Natural killer cell treated with Interleukin-12 subunit alpha and Interleukin-12 subunit beta and Interleukin-15 and Interleukin-18, amount 100 ng/mL, for 72 hours (primary cell): Measurements from ENCODE around the gene CSPG4. TPM values are rescaled to one million over a fixed set of nuclear protein-coding genes. Genes with fewer than 3 reads are reported as not detected.
"Not testable (repeated sequence)": the region's sequence is repeated elsewhere in the genome, so short reads cannot be mapped to it uniquely, and the experiment has no call there.

Experiments
- ATAC-seq, 2 donors: fragments of 150-1000 bp; cut with Tn5 transposase in 1 of 2; sonication (Bioruptor Pico), chemical (Tn5 transposase) in 1 of 2; 2 replicates each; pipeline ENCODE4 v1.10.0; 2021
- DNase-seq: peaks from one replicate; pipeline ENCODE4 v3.0.0; 2022; ENCODE audit warnings: low spot score
- H3K27ac Mint-ChIP-seq, 2 donors: 1 replicate in 1 of 2; 2 replicates in 1 of 2; pipeline ENCODE4 v1.8.0; 2022; ENCODE audit warnings: mixed read lengths in 2 of 2, mild to moderate bottlenecking in 1 of 2, moderate library complexity in 1 of 2
- H3K27me3 Mint-ChIP-seq, 2 donors: 1 replicate in 1 of 2; 2 replicates in 1 of 2; pipeline ENCODE4 v1.8.0; 2022; ENCODE audit warnings: mixed read lengths in 2 of 2
- H3K36me3 Mint-ChIP-seq: one replicate; pipeline ENCODE4 v1.8.0; 2022; ENCODE audit warnings: mixed read lengths
- H3K4me1 Mint-ChIP-seq, 2 donors: 1 replicate in 1 of 2; 2 replicates in 1 of 2; pipeline ENCODE4 v1.8.0; 2022; ENCODE audit warnings: low read depth in 2 of 2, mixed read lengths in 2 of 2, mild to moderate bottlenecking in 1 of 2
- H3K4me3 Mint-ChIP-seq: one replicate; pipeline ENCODE4 v1.8.0; 2022; ENCODE audit warnings: mixed read lengths
- H3K9me3 Mint-ChIP-seq: 2 replicates; pipeline ENCODE4 v1.8.0; 2022; ENCODE audit warnings: mixed read lengths
- total RNA-seq, 2 donors: library from RNA; stranded (reverse); gene quantifications; one replicate each; pipeline ENCODE4 v1.2.3, GENCODE V29; 2022

Gene CSPG4
- total RNA-seq, 2 donors from 2014 or later: not detected

DNA sequence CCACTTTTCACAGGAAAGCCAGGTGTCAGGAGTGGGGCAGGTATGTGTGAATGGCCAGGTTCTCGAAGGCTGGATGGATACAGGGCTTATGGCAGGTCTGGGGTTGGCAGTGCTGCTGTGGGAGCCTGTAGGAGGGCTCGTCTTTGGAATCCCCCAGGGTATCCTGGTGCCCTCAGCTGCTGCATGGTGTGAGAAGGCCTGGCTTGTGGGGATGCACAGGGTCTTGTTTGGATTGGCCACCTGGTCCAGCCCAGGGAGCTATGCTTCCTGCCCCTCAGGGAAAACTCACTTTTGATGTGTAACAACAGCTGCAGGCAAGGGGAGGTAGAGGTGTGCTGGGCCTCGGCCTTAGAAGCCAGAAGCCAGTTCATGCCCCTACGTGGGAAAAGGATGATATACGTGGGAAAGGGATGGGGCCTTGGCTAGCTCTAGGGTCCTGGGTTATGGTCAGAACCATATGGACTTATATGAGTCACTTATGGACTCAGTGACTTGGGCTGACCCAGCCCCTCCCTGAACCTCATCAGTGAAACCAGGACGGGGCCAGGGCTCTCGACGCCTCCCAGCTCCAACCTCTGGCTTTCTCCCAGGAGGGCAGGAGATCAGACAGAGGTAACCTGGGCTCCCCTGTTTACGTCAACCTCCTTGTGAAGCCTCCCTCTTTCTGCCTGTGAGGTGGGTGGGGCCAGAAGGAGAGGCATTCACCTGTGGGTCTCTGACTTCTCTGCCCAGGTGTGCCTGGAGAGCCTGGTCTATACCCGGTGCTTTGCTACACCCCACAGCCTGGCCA is 37.8 kb upstream of the CSPG4 start:
- ATAC-seq (no peak), DNase-seq (peak; percentile 39)
- no peak overlapping the region for H3K4me3 Mint-ChIP-seq
- H3K27me3 Mint-ChIP-seq: peaks cover 7 to 20% of the 10 kb centered on the region in 2 donors
- H3K36me3 Mint-ChIP-seq: no peaks in the 10 kb centered on the region
- H3K9me3 Mint-ChIP-seq: no peaks in the 10 kb centered on the region
- peak overlapping the region in 1 of 2 donors; percentile 21 for H3K27ac Mint-ChIP-seq
- peaks cover 7 to 9% of the 10 kb centered on the region in 2 donors for H3K4me1 Mint-ChIP-seq

DNA sequence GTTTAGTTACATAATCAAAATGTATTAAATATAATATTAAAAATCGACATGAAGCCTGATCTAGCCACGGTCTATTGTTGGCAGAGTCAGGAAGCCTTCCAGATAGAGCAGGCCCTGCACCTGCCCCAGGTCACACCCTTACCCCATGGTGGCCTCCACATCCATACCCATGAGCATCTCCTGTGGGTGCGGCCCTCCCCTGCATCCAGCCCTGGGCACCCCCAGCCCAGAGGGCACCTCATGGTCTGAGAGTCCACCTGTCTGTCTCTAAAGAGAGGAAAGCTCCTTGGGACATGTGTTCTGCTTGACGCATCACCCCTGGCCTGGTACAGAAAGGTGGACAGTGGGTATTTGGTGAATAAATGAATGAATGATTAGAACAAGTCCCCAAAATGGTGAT is 37.2 kb upstream of the CSPG4 start:
- Mint-ChIP-seq H3K27ac (no peak overlapping the region), H3K9me3 (no peaks in the 10 kb centered on the region), H3K4me1 (peaks cover 7 to 9% of the 10 kb centered on the region in 2 donors), H3K27me3 (peaks cover 9 to 21% of the 10 kb centered on the region in 2 donors), H3K4me3 (no peak overlapping the region), H3K36me3 (no peaks in the 10 kb centered on the region)
- no peak for DNase-seq
- ATAC-seq: no peak

DNA sequence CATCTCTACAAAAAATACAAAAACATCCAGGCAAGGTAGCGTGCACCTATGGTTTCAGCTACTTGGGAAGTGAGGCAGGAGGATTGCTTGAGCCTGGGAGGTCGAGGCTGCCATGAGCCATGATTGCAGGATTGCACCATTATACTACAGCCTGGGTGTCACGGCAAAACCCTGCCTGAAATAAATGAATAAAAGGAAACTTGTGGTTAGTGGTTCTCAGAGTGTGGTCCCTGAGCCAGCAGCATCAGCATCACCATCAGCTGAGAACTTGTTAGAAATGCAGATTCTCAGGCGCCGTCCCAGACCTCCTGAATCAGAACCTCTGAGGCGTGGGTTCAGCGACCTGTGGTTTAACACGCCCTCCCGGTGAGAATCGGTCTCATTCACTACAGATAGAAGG is 36.2 kb upstream of the CSPG4 start:
- H3K27me3 Mint-ChIP-seq: peaks cover 9 to 19% of the 10 kb centered on the region in 2 donors
- not testable (repeated sequence) for H3K4me1 Mint-ChIP-seq, H3K9me3 Mint-ChIP-seq, H3K36me3 Mint-ChIP-seq
- ATAC-seq (peak; percentile 96 to 97), DNase-seq (peak; percentile 64)
- H3K4me3 Mint-ChIP-seq: peak overlapping the region; percentile 38
- H3K27ac Mint-ChIP-seq: peak overlapping the region in 1 of 2 donors; percentile 58

DNA sequence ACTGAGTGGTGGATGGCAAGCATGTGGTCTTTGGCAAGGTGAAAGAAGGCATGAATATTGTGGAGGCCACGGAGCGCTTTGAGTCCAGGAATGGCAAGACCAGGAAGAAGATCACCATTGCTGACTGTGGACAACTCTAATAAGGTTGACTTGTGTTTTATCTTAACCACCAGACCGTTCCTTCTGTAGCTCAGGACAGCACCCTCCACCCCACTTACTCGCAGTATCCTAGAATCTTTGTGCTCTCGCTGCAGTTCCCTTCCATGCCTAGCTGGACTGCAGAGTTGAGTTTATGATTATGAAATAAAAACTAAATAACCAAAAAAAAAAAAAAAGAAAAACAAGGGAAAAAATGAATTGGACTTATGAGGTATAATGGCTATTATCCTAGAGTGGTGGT is 34.5 kb upstream of the CSPG4 start:
- H3K27me3 Mint-ChIP-seq: peaks cover 22 to 23% of the 10 kb centered on the region in 2 donors
- H3K27ac Mint-ChIP-seq, H3K4me3 Mint-ChIP-seq, H3K9me3 Mint-ChIP-seq, H3K36me3 Mint-ChIP-seq, ATAC-seq, H3K4me1 Mint-ChIP-seq: not testable (repeated sequence)
- peak; percentile 10 for DNase-seq

DNA sequence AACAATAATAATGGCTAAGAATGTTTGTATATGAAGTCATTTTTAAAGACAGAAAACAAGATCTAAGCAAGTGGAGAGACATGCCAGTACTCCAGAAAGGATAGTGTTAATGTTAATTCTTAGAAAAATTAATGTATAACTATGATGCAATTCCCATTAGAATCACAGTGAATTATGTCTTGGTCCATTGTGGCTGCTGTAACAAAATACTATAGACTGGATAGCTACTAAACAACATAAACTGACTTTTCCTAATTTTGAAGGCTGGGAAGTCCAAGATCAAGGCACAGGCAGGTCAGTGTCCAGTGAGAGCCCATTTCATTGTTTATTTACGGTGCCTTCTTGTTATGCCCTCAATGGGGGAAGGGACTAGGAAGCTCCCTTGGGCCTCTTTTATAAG is 32.7 kb upstream of the CSPG4 start:
- Mint-ChIP-seq H3K9me3 (no peaks in the 10 kb centered on the region), H3K4me3 (no peak overlapping the region), H3K27me3 (peaks cover 26 to 30% of the 10 kb centered on the region in 2 donors), H3K27ac (no peak overlapping the region), H3K4me1 (peaks cover 7 to 9% of the 10 kb centered on the region in 2 donors), H3K36me3 (no peaks in the 10 kb centered on the region)
- DNase-seq (no peak), ATAC-seq (no peak)

GRCh38 chr15:75742346-75742745 is 29.7 kb upstream of the CSPG4 start:
- not testable (repeated sequence) for H3K4me3 Mint-ChIP-seq, H3K36me3 Mint-ChIP-seq, ATAC-seq, H3K4me1 Mint-ChIP-seq, H3K27ac Mint-ChIP-seq, H3K9me3 Mint-ChIP-seq
- H3K27me3 Mint-ChIP-seq: peaks cover 30 to 33% of the 10 kb centered on the region in 2 donors
- DNase-seq: peak; percentile 51

DNA sequence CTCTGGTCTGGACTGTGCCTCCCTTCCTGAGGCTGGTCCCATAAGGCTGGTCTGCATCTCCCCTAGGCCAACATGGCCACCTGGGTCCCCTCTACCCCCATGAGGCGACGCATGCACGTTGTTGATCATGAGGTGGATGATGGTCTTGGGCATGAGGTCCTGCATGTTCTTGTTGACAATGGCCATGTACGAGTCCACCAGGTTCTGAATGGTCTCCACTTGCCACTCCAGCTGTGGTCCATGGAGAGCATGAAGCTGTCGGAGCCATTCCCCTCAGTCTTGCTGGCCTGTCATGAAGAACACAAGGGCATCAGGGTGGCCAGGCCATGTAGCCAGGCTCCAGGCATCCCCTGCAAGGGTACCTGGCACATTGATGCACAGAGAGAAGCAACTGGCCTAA is 27.1 kb upstream of the CSPG4 start:
- no peaks in the 10 kb centered on the region for H3K9me3 Mint-ChIP-seq
- ATAC-seq: no peak
- H3K27me3 Mint-ChIP-seq: peaks cover 28 to 34% of the 10 kb centered on the region in 2 donors
- peaks cover 0 to 3% of the 10 kb centered on the region in 2 donors for H3K4me1 Mint-ChIP-seq
- peak; percentile 32 for DNase-seq
- peak overlapping the region; percentile 54 for H3K4me3 Mint-ChIP-seq
- no peak overlapping the region for H3K27ac Mint-ChIP-seq
- H3K36me3 Mint-ChIP-seq: no peaks in the 10 kb centered on the region

GRCh38 chr15:75738647-75739325 is 26.1 kb upstream of the CSPG4 start:
- peak; percentile 100 for ATAC-seq
- H3K4me3 Mint-ChIP-seq: peak overlapping the region; percentile 54
- no peaks in the 10 kb centered on the region for H3K36me3 Mint-ChIP-seq
- no peaks in the 10 kb centered on the region for H3K9me3 Mint-ChIP-seq
- H3K4me1 Mint-ChIP-seq: peaks cover 0 to 3% of the 10 kb centered on the region in 2 donors
- H3K27me3 Mint-ChIP-seq: peaks cover 28 to 36% of the 10 kb centered on the region in 2 donors
- H3K27ac Mint-ChIP-seq: no peak overlapping the region
- peak; percentile 91 for DNase-seq

DNA sequence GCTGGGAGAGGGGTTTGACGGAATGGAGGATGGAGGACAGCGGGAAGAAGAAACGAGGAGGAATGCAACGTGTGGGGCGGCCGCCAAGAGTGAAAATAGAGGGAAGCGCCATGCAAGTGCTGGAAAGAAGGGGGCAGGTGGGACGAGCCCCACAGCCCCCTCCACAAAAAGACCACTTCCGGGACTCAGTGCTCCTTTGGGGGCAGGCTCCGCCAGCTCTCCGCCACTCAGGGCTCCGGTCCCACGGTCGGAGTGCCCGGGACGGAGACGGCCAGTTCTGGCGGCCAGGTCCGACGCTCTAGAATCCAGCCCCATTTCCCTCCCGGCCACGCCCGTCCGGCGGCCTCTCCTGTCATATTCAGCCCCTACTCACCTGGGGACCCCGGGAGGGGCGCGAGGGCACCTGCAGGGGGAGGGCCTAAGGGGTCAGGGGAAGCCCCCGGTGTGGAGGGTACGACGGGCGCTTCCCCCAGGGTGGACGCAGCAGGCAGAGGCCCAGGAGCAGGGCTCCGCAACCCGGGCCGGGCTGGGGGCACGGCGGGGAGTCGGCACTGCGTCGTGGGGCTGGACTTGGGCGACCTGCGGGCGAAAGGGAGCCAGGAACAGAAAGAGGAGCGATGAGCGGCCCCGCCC is 25.5 kb upstream of the CSPG4 start:
- Mint-ChIP-seq H3K27ac (peak overlapping the region in 1 of 2 donors; percentile 47), H3K9me3 (no peaks in the 10 kb centered on the region), H3K27me3 (peaks cover 21 to 33% of the 10 kb centered on the region in 2 donors), H3K4me3 (peak overlapping the region; percentile 93), H3K4me1 (peaks cover 0 to 3% of the 10 kb centered on the region in 2 donors), H3K36me3 (no peaks in the 10 kb centered on the region)
- ATAC-seq: no peak
- DNase-seq: peak; percentile 44

- Mint-ChIP-seq H3K27me3 (peaks cover 18 to 31% of the 10 kb centered on the region in 2 donors), H3K27ac (peak overlapping the region in 1 of 2 donors; percentile 47), H3K4me3 (peak overlapping the region; percentile 93)
- H3K36me3 Mint-ChIP-seq, H3K4me1 Mint-ChIP-seq, ATAC-seq, H3K9me3 Mint-ChIP-seq: not testable (repeated sequence)
- DNase-seq: peak; percentile 20
These were observed 24.7 kb upstream of the CSPG4 start for GRCh38 chr15:75737116-75738013.

GRCh38 chr15:75736256-75736655 is 23.6 kb upstream of the CSPG4 start:
- DNase-seq (peak; percentile 22), ATAC-seq (no peak)
- Mint-ChIP-seq H3K36me3 (no peaks in the 10 kb centered on the region), H3K27ac (no peak overlapping the region), H3K27me3 (peaks cover 14 to 33% of the 10 kb centered on the region in 2 donors), H3K4me3 (no peak overlapping the region), H3K9me3 (no peaks in the 10 kb centered on the region), H3K4me1 (peaks cover 6 to 11% of the 10 kb centered on the region in 2 donors)

- H3K27ac Mint-ChIP-seq, ATAC-seq, H3K4me3 Mint-ChIP-seq, H3K9me3 Mint-ChIP-seq, H3K36me3 Mint-ChIP-seq: not testable (repeated sequence)
- Mint-ChIP-seq H3K4me1 (peaks cover 6 to 11% of the 10 kb centered on the region in 2 donors), H3K27me3 (peaks cover 14 to 33% of the 10 kb centered on the region in 2 donors)
- peak; percentile 56 for DNase-seq
These were observed 22.5 kb upstream of the CSPG4 start for GRCh38 chr15:75734861-75735760.
